ENCODE results near the gene ZFP62. TPM values are rescaled to one million over a fixed set of nuclear protein-coding genes. Genes with fewer than 3 reads are reported as not detected.
A peak's percentile ranks its signal among the peaks of the same experiment; 100 is the strongest.

Gene ZFP62
- total and polyA plus RNA-seq, 7 donors = 6.0 to 25.6 (median 11.7) TPM

DNA sequence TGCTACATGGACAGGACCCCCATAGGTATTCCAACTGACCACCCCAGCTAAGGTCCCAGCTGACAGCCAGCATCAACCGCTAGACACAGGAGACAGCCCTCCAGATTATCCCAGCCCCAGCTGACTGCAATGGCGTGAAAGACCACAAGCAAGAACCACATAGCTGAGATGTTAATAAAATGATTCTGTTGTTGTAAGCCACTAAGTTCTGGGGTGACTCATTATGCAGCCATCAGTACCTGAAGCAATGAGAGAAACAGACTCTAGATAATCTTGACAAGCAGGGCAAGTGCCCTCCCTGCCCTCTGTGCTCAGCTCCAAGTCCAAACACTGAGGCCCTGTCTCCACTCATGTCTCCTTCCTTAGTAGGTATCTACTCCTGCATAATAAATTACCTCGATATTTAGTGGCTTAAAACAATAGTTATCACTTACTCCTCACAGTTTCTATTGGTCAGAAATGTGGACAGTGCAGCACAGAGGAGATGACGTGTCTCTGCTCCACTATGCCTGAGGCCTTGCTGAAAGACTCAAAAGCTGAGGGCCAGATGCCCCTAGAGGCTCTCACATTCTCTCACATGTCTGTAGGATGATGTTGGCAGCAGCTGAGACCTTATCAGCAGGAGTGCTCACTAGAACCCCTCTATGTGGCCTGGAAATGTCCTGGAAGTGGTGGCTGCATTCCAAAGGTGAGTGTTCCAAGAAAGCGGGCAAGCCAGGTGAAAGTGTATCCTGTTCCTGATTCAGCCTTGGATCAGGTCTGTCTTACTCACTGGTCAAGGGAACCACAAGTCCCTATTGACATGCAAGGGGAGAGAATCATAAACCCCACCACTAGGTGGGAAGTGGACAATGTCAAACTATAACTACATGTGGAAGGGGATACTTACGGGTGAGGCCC, 60.9 kb downstream of the ZFP62 start:
- 49 to 74% (median 70%) methylated on average over 6 of the region's 6 CpGs for WGBS, 3 donors
- DNase-seq (no peak), ATAC-seq (no peak)
- H3K36me3 ChIP-seq (ENCODE audit: insufficient read depth in 1 of 2, low read depth in 1 of 2) = peaks cover 0 to 9% of the 10 kb centered on the region in 2 donors
- H3K4me3 ChIP-seq = peak overlapping the region; percentile 100
- no peaks in the 10 kb centered on the region for H3K9me3 ChIP-seq
- intact Hi-C loops (cut with DNase I) = loop anchor here (5.0 to 10.0 kb wide), 3 partner anchors 57 to 385 kb away; partner anchors contain the start of gene ZFP62 (in 1 of the 2)
- no peaks in the 10 kb centered on the region for H3K27me3 ChIP-seq (ENCODE audit: insufficient read depth in 3 of 3, low read length in 2 of 3)
- peaks cover 84% of the 10 kb centered on the region for H3K4me1 ChIP-seq
- TF ChIP-seq, protein P1, sequence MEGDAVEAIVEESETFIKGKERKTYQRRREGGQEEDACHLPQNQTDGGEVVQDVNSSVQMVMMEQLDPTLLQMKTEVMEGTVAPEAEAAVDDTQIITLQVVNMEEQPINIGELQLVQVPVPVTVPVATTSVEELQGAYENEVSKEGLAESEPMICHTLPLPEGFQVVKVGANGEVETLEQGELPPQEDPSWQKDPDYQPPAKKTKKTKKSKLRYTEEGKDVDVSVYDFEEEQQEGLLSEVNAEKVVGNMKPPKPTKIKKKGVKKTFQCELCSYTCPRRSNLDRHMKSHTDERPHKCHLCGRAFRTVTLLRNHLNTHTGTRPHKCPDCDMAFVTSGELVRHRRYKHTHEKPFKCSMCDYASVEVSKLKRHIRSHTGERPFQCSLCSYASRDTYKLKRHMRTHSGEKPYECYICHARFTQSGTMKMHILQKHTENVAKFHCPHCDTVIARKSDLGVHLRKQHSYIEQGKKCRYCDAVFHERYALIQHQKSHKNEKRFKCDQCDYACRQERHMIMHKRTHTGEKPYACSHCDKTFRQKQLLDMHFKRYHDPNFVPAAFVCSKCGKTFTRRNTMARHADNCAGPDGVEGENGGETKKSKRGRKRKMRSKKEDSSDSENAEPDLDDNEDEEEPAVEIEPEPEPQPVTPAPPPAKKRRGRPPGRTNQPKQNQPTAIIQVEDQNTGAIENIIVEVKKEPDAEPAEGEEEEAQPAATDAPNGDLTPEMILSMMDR (IDR thresholded peaks at IDR 0.05) = peak; percentile 11
- H3K27ac ChIP-seq = peak overlapping the region; percentile 99

DNA sequence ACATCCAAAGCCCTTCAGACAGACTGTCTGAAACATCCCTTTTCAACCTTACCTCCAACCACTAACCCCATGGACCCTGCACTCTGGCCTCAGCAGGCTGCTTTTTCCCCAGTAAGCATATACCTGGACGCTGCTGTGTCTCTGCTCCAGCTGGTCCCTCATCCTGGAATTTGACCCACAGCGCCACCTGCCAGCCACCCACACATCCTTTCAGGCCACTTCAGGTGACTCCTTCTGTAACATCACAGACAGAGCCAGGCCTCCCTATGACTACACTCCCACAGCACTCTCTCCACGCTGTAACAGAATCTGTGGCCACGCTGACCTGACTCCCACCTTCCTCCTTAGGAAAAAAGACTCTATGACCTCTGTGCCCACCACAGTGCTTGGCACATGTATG, 61.9 kb downstream of the ZFP62 start:
- H3K4me1 ChIP-seq = peaks cover 76% of the 10 kb centered on the region

DNA sequence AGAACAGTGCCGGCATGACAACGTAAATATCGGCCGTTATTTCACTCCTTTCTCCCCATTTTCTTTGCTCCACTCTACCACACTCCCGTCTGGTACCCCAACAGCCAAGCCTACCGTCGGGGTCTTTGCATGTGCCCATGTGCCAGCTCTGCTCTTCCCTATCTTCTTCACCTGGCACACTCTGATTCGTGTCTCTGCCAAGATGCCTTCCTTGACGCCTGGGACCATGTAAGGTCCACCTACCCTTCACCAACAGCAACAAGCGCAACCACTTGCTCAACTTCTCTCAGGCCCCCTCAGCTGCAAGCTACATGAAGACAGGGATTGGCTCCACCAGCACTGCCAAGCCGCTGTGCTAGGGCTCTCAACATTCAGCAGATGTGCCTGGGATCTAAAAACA, 62.9 kb downstream of the ZFP62 start:
- H3K9me3 ChIP-seq = no peaks in the 10 kb centered on the region
- no peaks in the 10 kb centered on the region for H3K27me3 ChIP-seq (ENCODE audit: insufficient read depth in 3 of 3, low read length in 2 of 3)
- H3K4me1 ChIP-seq = peaks cover 66% of the 10 kb centered on the region
- DNase-seq (no peak), ATAC-seq (no peak)
- WGBS, 3 donors = 68 to 84% (median 71%) methylated on average over 11 of the region's 11 CpGs
- TF ChIP-seq, protein P1 (IDR thresholded peaks at IDR 0.05) = no peak
- intact Hi-C loops (cut with DNase I) = loop anchor here in 1 of 2 donors (5.0 kb wide), 1 partner anchor 59 kb away; no protein-coding TSS in a partner anchor
- H3K27ac ChIP-seq = no peak overlapping the region
- no peak overlapping the region for H3K4me3 ChIP-seq
- peaks cover 0 to 20% of the 10 kb centered on the region in 2 donors for H3K36me3 ChIP-seq (ENCODE audit: insufficient read depth in 1 of 2, low read depth in 1 of 2)

More for the DNA sequence above, 61.9 kb downstream of the ZFP62 start:
- Histone ChIP-seq H3K9me3 (no peaks in the 10 kb centered on the region), H3K4me3 (no peak overlapping the region), H3K27me3 (ENCODE audit: insufficient read depth in 3 of 3, low read length in 2 of 3) (no peaks in the 10 kb centered on the region), H3K27ac (no peak overlapping the region), H3K36me3 (ENCODE audit: insufficient read depth in 1 of 2, low read depth in 1 of 2) (peaks cover 0 to 14% of the 10 kb centered on the region in 2 donors)
- intact Hi-C loops (cut with DNase I) = loop anchor here in 1 of 2 donors (5.0 kb wide), 1 partner anchor 58 kb away; no protein-coding TSS in a partner anchor
- no peak for ATAC-seq
- TF ChIP-seq, protein P1 (IDR thresholded peaks at IDR 0.05) = no peak
- no peak for DNase-seq
- WGBS, 3 donors = 68 to 77% (median 69%) methylated on average over 4 of the region's 4 CpGs

Other genes starting within 250 kb of the ZFP62 start
- gene FLT4, start 211.7 kb downstream of the ZFP62 start, total RNA-seq = 1 to 10 TPM; 3.3 to 7.3 (median 3.7) TPM
- 1 to 10 TPM; 1.7 to 3.7 (median 2.3) TPM for gene FLT4, start 211.7 kb downstream of the ZFP62 start, polyA plus RNA-seq
- gene OR2Y1, start 121.2 kb downstream of the ZFP62 start, total RNA-seq = not detected
- gene OR2Y1, start 121.2 kb downstream of the ZFP62 start, polyA plus RNA-seq = not detected
- 10 to 100 TPM; 53.6 to 92.3 (median 70.0) TPM for gene MGAT1, start 58.5 kb downstream of the ZFP62 start, total RNA-seq
- 100 to 1,000 TPM in 1 of 3 donors, 10 to 100 TPM in 2; 68.1 to 134 (median 77.8) TPM for gene MGAT1, start 58.5 kb downstream of the ZFP62 start, polyA plus RNA-seq
- gene BTNL8, start 37.9 kb upstream of the ZFP62 start, total RNA-seq = under 1 TPM in 3 of 4 donors, not detected in 1; 0.19 to 0.46 (median 0.27) TPM
- gene BTNL8, start 37.9 kb upstream of the ZFP62 start, polyA plus RNA-seq = under 1 TPM in 2 of 3 donors, not detected in 1; 0.09 to 0.13 TPM
- gene BTNL3, start 127.6 kb upstream of the ZFP62 start, total RNA-seq = not detected
- gene BTNL3, start 127.6 kb upstream of the ZFP62 start, polyA plus RNA-seq = under 1 TPM in 2 of 3 donors, not detected in 1; 0.01 to 0.09 TPM
- 10 to 100 TPM; 10.4 to 22.8 (median 18.1) TPM for gene BTNL9, start 179.0 kb upstream of the ZFP62 start, total RNA-seq
- 10 to 100 TPM; 14.4 to 26.3 (median 20.0) TPM for gene BTNL9, start 179.0 kb upstream of the ZFP62 start, polyA plus RNA-seq

All from psoas muscle (tissue), 8 donors.